HG03521 (cell line): ENCODE measurements around the gene DEFB115.
"Not testable (repeated sequence)": the region's sequence is repeated elsewhere in the genome, so short reads cannot be mapped to it uniquely, and the experiment has no call there.

Source experiments
- ATAC-seq: cut with Tn5 transposase; IDR thresholded peaks from one replicate; pipeline ENCODE4 v1.9.1; 2021; ENCODE audit warnings: mild to moderate bottlenecking, moderate library complexity; ENCODE audit not compliant: unreplicated experiment

Gene DEFB115, protein sequence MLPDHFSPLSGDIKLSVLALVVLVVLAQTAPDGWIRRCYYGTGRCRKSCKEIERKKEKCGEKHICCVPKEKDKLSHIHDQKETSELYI

GRCh38 chr20:31257364-31257763 lies at the start of gene DEFB115:
Gene DEFB115 (plus strand): TSS chr20:31257664. CDS start chr20:31257664, 0 bp downstream.
- ATAC-seq: no peak

GRCh38 chr20:31236953-31237352 lies 20.5 kb upstream of the DEFB115 start:
- ATAC-seq: no peak

- no peak for ATAC-seq
Observed at GRCh38 chr20:31237763-31238162, 19.7 kb upstream of the DEFB115 start.

DNA sequence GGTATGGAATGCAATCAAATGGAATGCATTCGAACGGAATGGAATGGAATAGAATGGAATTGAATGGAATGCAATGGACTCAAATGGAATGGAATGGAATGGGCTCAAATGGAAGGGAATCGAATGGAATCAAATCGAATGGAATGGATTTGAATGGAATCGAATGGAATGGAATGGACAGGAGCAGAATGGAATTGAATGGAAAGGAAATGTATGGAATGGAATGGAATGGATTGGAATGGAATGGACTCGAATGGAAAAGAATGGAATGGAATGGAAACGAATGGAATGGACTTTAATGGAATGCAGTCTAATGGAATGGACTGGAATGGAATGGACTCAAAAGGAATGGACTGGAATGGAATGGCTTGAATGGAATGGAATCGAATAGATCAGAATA lies 18.3 kb upstream of the DEFB115 start:
- ATAC-seq: no peak

DNA sequence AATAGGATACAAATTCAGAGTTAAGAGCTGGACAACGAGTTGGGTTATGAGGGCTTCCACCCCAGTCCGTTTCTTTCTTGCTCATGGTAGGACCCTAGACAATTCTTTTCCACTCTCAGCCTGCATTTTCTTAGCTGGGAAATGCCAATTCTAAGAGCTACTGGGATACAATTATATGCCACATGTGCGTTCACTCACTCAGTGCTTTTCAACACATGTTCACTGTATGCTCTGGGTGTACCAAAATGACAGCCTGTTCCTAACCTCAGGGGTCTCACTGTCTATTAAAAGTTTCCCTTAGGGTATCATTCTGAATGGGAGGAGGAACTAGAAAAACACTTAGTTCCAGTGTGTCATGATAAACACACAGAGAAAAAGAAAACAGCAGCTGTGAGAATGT lies 505 bp upstream of the DEFB115 start:
- no peak for ATAC-seq

- no peak for ATAC-seq
Observed at GRCh38 chr20:31260326-31260932, 3.0 kb downstream of the DEFB115 start.

- no peak for ATAC-seq
Observed at GRCh38 chr20:31274441-31274840, 17.0 kb downstream of the DEFB115 start.

DNA sequence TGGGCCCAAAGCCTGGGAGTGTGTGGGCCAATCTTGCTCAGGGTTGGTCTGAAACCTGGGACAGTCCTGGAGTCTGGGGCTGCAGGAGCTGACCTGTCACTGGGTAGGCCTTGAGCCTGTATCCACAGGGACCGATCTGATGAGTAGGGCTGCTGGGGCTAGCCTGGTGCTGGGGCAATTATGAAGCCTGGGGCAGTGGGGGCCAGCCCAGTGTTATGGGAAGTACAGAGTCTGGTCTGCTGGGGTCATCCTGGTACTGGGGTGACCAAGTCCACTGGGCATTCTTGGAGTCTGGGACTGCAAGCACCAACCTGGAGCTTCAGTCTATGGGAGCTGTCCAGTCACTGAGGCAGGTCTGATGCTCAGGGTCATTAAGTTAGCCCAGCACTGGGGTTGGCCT lies 20.7 kb downstream of the DEFB115 start:
- no peak for ATAC-seq

- not testable (repeated sequence) for ATAC-seq
Observed at GRCh38 chr20:31284964-31285363, 27.5 kb downstream of the DEFB115 start.

DNA sequence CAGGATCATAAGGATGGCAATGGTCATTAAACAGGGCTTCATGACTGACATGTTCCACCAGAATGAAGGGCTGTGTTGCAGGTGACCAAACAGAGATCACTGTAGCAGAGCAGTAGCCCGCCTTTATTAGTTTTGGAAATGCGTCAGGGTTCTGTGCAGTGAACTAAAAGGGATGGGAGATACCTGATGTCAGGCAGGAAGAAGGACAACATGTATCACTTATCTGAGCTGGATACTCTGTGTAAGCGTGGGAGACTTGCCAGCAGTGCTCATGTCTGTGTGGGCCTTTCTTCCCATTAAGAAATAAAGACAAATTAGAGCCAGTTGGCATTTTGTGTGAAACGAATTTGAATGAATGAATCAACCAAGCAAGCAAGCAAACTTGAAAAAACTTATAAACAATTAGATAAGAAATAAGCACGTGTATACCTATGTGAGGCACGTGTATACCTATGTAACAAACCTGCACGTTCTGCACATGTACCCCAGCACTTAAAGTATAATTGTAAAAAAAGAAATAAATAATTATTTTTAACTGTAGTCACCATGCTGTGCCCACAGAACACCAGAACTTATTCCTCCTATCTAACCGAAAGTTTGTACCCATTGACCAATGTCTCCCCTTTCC lies 51.2 kb downstream of the DEFB115 start, which contains the start of gene DEFB116:
Gene DEFB116 (minus strand): TSS at position 51 of the 628 bp plus-strand sequence. CDS start 0 bp downstream, at position 51.
- ATAC-seq: no peak
